Stimulated activated naive B cell treated with anti-CD40 and anti-IgM and Interleukin-4, amounts not matched to agents 10 μg/mL and 1 μg/mL and 100 μg/mL, for 72 hours (primary cell): ENCODE results near the gene ERH.
"Not testable (repeated sequence)": the region's sequence is repeated elsewhere in the genome, so short reads cannot be mapped to it uniquely, and the experiment has no call there.

Experiments
- ATAC-seq, 2 donors: fragments of 150-1000 bp; cut with Tn5 transposase; replicated peaks; 2 replicates each; pipeline ENCODE4 v1.10.0; 2021; ENCODE audit warnings: moderate library complexity in 1 of 2
- DNase-seq: peaks from one replicate; pipeline ENCODE4 v3.0.0; 2021
- H3K27ac Mint-ChIP-seq: one replicate; pipeline ENCODE4 v1.8.0; 2022; ENCODE audit warnings: mild to moderate bottlenecking, mixed read lengths
- H3K27me3 Mint-ChIP-seq, 2 donors: one replicate each; pipeline ENCODE4 v1.8.0; 2022; ENCODE audit warnings: mixed read lengths in 2 of 2
- H3K36me3 Mint-ChIP-seq, 2 donors: one replicate each; pipeline ENCODE4 v1.8.0; 2022; ENCODE audit warnings: mixed read lengths in 2 of 2, mild to moderate bottlenecking in 1 of 2
- H3K4me1 Mint-ChIP-seq, 2 donors: one replicate each; pipeline ENCODE4 v1.8.0; 2022; ENCODE audit warnings: mixed read lengths in 2 of 2, mild to moderate bottlenecking in 1 of 2
- H3K4me3 Mint-ChIP-seq, 2 donors: one replicate each; pipeline ENCODE4 v1.8.0; 2022; ENCODE audit warnings: mild to moderate bottlenecking in 2 of 2, mixed read lengths in 2 of 2, moderate library complexity in 1 of 2
- H3K9me3 Mint-ChIP-seq, 2 donors: one replicate each; pipeline ENCODE4 v1.8.0; 2022; ENCODE audit warnings: mixed read lengths in 2 of 2, mild to moderate bottlenecking in 1 of 2

ERH gene

DNA sequence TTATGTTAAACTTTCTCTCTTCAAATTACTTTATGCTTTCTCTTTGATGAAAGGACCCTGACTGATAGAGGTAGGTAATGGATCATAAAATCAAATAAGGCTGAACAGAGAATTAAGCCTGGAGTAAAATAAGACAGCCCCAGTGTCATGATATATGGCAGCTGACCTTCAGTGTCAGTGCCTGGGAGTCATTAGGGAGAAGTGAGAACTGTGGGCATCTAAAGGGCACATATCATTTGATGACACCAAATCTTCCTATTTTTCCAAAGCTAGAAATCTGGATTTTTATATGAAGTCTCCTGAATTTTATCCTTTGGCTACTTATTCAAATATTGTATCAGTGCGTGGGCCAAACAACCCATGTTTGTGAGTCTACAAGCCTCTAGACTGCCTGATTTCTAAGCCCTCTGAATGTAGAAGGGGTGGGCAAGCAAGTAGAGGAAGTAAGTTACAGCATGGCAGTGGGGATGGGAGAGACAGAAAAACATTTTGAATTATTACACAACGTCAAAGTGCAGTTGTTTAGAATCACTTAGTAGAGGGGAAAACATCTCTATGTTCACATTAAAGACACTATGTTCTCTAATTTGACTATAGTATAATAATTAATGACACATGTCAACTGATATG, 10.3 kb upstream of the ERH start:
- DNase-seq (no peak), ATAC-seq (peak in 1 of 2 donors; percentile 48)
- Mint-ChIP-seq H3K36me3 (peaks cover 17 to 36% of the 10 kb centered on the region in 2 donors), H3K27me3 (no peaks in the 10 kb centered on the region), H3K27ac (no peak overlapping the region), H3K4me1 (peaks cover 11 to 22% of the 10 kb centered on the region in 2 donors), H3K4me3 (no peak overlapping the region), H3K9me3 (peaks cover 5% of the 10 kb centered on the region in 2 donors)

DNA sequence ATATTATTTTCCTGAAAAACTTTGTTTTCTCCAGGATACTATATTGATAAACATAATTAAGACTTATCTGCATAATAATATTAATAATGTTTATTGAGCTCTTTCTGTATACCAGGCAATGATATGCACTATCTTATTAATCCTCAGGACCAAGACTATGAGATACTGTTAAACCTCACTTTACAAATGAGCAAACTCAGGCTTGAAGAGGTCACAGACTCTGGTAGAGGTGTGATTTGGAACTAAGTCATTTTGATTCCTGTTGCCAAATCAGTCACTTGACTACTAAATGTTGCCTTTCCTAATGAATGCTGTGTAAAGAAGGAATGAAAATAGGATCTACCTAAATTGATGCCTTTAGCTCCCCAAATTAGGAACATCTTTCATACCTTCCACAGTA, 7.7 kb upstream of the ERH start:
- Mint-ChIP-seq H3K27me3 (no peaks in the 10 kb centered on the region), H3K27ac (no peak overlapping the region), H3K36me3 (peaks cover 20 to 39% of the 10 kb centered on the region in 2 donors), H3K4me3 (no peak overlapping the region), H3K4me1 (peaks cover 13 to 20% of the 10 kb centered on the region in 2 donors), H3K9me3 (peaks cover 5% of the 10 kb centered on the region in 2 donors)
- DNase-seq (no peak), ATAC-seq (no peak)

DNA sequence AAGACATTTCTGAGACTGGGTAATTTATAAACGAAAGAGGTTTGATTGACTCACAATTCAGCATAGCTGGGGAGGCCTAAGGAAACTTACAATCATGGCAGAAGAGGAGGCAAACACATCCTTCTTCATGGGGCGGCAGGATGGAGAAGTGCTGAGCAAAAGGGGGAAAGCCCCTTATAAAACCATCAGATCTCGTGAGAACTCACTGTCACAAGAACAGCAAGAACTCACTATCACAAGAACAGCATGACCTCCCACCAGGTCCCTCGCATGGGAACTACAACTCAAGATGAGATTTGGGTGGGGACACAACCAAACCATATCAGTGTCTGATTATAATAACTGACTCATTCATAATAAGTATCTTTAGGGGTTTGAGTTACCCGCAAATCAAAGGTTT, 6.8 kb upstream of the ERH start:
- H3K27me3 Mint-ChIP-seq: no peaks in the 10 kb centered on the region
- no peak for DNase-seq
- H3K4me1 Mint-ChIP-seq: peaks cover 17 to 29% of the 10 kb centered on the region in 2 donors
- no peak overlapping the region for H3K27ac Mint-ChIP-seq
- H3K36me3 Mint-ChIP-seq: peaks cover 25 to 45% of the 10 kb centered on the region in 2 donors
- H3K4me3 Mint-ChIP-seq: no peak overlapping the region
- peaks cover 5% of the 10 kb centered on the region in 2 donors for H3K9me3 Mint-ChIP-seq
- no peak for ATAC-seq

DNA sequence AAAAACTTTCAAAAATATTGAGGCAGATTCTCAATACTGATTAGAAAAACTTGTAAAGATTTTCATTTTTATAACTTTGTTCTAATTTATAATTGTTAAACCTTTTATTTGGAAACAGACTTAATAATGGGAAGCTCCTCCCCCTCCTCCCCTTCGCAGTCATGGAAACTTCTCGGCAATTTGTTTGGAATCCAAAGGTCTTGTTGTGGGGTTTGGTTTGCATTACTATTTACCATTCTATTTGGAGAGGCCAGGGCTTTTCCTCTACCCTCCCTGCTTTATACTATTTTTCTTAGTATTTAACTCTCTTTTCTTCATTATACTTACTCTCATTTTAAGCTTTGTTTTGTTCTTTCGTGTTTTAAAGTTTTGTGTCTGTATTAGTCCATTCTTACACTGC, 6.4 kb upstream of the ERH start:
- ATAC-seq (no peak), DNase-seq (no peak)
- no peaks in the 10 kb centered on the region for H3K27me3 Mint-ChIP-seq
- H3K36me3 Mint-ChIP-seq: peaks cover 25 to 49% of the 10 kb centered on the region in 2 donors
- H3K4me3 Mint-ChIP-seq: no peak overlapping the region
- no peak overlapping the region for H3K27ac Mint-ChIP-seq
- peaks cover 5% of the 10 kb centered on the region in 2 donors for H3K9me3 Mint-ChIP-seq
- peaks cover 20 to 33% of the 10 kb centered on the region in 2 donors for H3K4me1 Mint-ChIP-seq

DNA sequence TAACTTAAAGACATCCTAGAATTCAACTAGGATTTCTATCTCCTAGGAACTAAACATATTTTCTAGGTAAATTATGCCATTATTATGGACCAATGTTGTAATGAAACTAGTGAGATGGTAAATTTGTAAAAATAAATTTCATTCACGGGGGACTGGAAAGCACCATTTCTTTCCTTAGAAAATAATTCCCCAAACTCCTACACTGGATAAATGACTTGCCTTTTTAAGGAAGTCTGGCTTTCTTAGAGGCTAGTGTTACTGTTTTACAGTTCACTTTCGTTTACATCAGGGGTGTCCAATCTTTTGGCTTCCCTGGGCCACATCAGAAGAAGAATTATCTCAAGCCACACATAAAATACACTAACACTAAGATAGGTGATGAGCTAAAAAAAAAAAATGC, 3.7 kb upstream of the ERH start:
- Mint-ChIP-seq H3K4me3 (peak overlapping the region in 1 of 2 donors; percentile 35), H3K27ac (no peak overlapping the region), H3K9me3 (peaks cover 5% of the 10 kb centered on the region in 2 donors), H3K4me1 (peaks cover 12 to 23% of the 10 kb centered on the region in 2 donors), H3K27me3 (no peaks in the 10 kb centered on the region), H3K36me3 (peaks cover 21 to 37% of the 10 kb centered on the region in 2 donors)
- ATAC-seq (no peak), DNase-seq (no peak)

DNA sequence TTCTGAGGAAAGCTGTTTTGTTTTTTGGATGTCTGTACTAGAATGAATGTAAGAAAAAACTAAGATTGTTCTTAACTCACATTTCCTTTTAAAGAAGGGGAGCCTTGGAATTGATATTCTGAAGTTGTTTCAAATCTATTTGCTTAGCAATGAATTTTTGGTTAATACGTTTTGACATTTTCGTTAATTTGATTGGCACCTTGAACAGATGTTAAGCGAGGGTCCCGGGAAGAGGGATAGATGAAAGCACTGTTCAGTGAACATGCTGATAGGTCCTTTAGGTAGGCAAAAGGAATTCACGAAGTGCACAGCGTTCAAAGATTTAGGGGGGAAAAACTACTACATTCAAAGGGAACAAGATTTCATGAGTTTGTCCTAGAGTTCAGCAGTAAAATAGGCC, 2.1 kb upstream of the ERH start:
- no peak for ATAC-seq
- Mint-ChIP-seq H3K27ac (no peak overlapping the region), H3K4me1 (peaks cover 19 to 30% of the 10 kb centered on the region in 2 donors), H3K9me3 (peaks cover 5% of the 10 kb centered on the region in 2 donors), H3K36me3 (peaks cover 29 to 46% of the 10 kb centered on the region in 2 donors), H3K4me3 (peak overlapping the region; percentile 95 to 96), H3K27me3 (no peaks in the 10 kb centered on the region)
- DNase-seq: no peak

DNA sequence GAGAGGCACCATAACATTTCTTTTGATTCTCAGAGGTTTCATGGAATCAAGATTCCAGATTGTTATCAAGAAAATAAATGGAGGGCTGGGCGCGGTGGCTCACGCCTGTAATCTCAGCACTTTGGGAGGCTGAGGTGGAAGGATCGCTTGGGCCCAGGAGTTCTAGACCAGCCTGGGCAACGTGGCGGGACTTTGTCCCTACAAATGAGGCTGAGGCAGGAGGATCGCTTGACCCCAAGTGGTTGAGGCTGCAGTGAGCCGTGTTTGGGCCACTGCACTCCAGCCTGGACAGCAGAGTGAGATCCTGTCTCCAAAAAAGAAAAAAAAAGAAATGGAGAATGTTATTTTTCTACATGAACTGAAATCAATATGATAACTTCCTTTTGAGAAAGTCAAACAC, 1.7 kb upstream of the ERH start:
- no peak for ATAC-seq
- Mint-ChIP-seq H3K4me1 (peaks cover 18 to 31% of the 10 kb centered on the region in 2 donors), H3K9me3 (peaks cover 3% of the 10 kb centered on the region in 2 donors), H3K27ac (no peak overlapping the region), H3K27me3 (no peaks in the 10 kb centered on the region), H3K4me3 (peak overlapping the region; percentile 95 to 96), H3K36me3 (peaks cover 28 to 47% of the 10 kb centered on the region in 2 donors)
- no peak for DNase-seq

DNA sequence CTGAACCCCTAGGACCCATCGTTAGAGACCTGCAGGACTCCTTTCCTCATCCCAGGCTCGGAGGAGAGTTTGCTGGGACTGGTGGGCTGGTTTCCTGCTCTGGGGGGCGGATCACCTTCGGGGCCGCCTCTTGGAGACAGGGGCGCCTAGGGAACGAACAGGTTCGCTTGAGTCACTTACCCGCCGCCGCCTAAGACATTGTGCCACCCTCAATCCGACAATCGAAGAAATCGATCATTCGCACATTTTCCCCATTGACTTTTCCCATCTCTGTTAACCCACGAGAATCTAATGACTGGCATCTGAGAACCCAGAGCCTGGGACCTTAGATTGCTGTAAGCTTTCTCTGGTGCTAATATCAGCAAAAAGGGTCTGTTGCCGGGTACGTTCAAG, 715 bp upstream of the ERH start:
- Mint-ChIP-seq H3K4me1 (peaks cover 16 to 31% of the 10 kb centered on the region in 2 donors), H3K27ac (peak overlapping the region; percentile 100), H3K27me3 (no peaks in the 10 kb centered on the region), H3K36me3 (peaks cover 25 to 40% of the 10 kb centered on the region in 2 donors), H3K9me3 (no peaks in the 10 kb centered on the region), H3K4me3 (peak overlapping the region; percentile 95 to 96)
- DNase-seq (no peak), ATAC-seq (peak; percentile 28)

DNA sequence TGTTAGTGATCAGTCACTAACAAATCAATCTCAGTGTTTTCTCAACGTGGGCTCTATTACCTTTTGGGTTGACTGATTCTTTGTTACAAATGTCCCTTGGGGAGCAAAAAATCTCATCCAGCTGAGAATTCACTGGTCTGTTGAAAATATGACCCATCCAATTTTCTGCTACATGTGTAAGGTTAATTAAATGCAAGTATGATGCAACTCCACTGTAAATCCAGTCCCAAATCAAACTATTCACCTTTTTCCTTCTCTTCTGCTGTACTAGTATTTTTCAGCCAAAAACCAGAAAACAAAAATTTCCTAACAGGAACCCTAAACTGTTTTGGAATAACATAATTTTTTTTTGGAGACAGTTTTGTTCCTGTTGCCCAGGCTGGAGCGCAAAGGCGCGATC, 2.2 kb downstream of the ERH start:
- H3K27ac Mint-ChIP-seq: no peak overlapping the region
- peaks cover 37 to 60% of the 10 kb centered on the region in 2 donors for H3K36me3 Mint-ChIP-seq
- H3K4me1 Mint-ChIP-seq: peaks cover 32 to 57% of the 10 kb centered on the region in 2 donors

DNA sequence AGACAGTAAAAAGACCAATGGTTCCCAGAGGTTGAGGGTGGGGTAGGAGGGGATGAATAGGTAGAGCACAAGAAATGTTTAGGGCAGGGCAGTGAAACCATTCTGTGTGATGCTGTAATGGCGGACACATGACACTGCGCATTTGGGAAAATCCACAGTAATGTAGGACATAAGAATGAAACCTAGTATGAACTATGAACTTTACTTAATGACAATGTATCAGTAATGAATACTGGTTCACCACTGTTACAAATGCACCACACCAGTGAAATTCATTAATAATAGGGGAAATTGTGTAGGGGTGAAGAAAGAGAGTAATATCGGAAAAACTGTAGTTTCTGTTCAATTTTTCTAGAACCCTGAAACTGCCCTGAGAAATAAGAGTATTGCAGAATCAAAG, 5.6 kb downstream of the ERH start:
- Mint-ChIP-seq H3K36me3 (peaks cover 49 to 63% of the 10 kb centered on the region in 2 donors), H3K27ac (peak overlapping the region; percentile 65), H3K4me3 (peak overlapping the region; percentile 21 to 71), H3K27me3 (no peaks in the 10 kb centered on the region), H3K4me1 (peaks cover 26 to 58% of the 10 kb centered on the region in 2 donors), H3K9me3 (no peaks in the 10 kb centered on the region)
- ATAC-seq: peak; percentile 65 to 71
- DNase-seq: no peak

More for the DNA sequence above, 2.2 kb downstream of the ERH start:
- ATAC-seq (no peak), DNase-seq (no peak)
- no peaks in the 10 kb centered on the region for H3K9me3 Mint-ChIP-seq
- H3K27me3 Mint-ChIP-seq: no peaks in the 10 kb centered on the region
- no peak overlapping the region for H3K4me3 Mint-ChIP-seq

DNA sequence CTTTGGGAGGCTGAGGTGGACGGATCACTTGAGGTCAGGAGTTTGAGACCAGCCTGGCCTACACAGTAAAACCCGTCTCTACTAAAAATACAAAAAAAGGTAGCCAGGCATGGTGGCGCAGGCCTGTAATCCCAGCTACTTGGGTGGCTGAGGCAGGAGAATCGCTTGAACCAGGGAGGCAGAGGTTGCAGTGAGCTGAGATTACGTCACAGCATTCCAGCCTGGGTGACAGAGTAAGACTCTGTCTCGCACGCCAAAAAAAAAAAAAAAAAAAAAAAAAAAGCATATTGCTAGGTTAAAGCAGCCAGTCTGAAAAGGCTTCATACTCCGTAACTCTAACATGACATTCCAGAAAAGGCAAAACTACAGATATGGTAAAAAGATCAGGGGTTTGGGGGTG, 6.7 kb downstream of the ERH start:
- not testable (repeated sequence) for H3K9me3 Mint-ChIP-seq, H3K27me3 Mint-ChIP-seq, H3K27ac Mint-ChIP-seq, ATAC-seq, DNase-seq
- Mint-ChIP-seq H3K36me3 (peaks cover 52 to 63% of the 10 kb centered on the region in 2 donors), H3K4me1 (peaks cover 26 to 58% of the 10 kb centered on the region in 2 donors), H3K4me3 (peak overlapping the region in 1 of 2 donors; percentile 14)

DNA sequence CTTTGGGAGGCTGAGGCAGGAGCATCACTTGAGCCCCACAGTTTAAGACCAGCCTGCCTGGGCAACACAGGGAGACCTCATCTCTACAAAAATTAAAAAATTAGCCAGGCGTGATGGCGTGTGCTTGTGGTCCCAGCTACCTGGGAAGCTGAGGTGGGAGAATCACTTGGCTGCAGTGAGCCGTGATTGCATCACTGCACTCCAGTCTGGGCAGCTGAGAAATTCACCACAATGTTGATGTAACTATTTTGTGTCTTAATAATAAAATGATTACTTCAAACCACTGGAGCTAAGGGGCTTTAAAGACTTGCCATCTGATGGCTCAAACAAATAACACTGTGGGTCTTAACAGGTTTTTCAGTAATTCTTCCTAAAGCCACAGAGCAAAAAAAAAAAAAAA, 10.8 kb downstream of the ERH start:
- H3K27ac Mint-ChIP-seq: no peak overlapping the region
- no peak overlapping the region for H3K4me3 Mint-ChIP-seq
- no peaks in the 10 kb centered on the region for H3K9me3 Mint-ChIP-seq
- peaks cover 43 to 54% of the 10 kb centered on the region in 2 donors for H3K36me3 Mint-ChIP-seq
- H3K4me1 Mint-ChIP-seq: peaks cover 15 to 46% of the 10 kb centered on the region in 2 donors
- H3K27me3 Mint-ChIP-seq: no peaks in the 10 kb centered on the region
- ATAC-seq (no peak), DNase-seq (no peak)

DNA sequence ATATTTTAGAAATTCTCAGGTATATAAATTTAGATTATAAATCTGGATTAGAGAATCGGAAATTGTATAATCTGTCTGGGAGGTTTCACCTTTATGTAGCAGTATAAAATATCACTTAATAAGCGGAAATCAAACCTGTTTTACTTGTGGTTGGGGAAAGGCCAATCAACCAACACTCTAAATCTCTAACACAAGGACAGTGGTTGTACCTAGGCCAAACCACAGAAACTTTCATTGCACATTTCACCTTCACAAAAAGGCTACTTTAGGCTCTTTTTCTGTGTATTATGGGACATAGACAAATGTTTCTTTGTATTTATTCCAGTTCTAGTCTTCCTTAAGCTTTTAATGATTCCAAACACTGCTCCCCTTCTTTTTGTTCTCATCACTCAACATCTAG, 19.8 kb downstream of the ERH start:
- ATAC-seq: no peak
- Mint-ChIP-seq H3K4me1 (peaks cover 5 to 17% of the 10 kb centered on the region in 2 donors), H3K27me3 (no peaks in the 10 kb centered on the region), H3K9me3 (peaks cover 5 to 10% of the 10 kb centered on the region in 2 donors), H3K36me3 (peaks cover 47 to 54% of the 10 kb centered on the region in 2 donors), H3K4me3 (no peak overlapping the region), H3K27ac (no peak overlapping the region)
- DNase-seq: no peak

DNA sequence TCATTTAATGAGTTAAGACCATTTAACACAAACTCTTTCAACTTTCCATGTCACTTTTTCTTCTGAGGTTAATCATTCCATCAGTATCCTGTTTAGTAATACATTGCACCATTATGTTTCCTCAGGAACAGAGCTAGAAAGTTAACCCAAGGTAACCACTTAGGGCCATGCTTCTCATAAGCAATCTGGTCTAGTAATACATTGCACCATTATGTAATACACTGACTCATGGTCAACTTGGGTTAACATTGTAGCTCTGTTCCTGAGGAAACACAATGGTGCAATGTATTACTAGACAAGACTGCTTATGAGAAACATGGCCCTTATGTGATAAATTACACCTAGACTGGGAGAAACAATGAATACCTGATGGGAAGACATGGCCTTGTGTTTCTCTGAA, 21.7 kb downstream of the ERH start:
- Mint-ChIP-seq H3K9me3 (peaks cover 5 to 10% of the 10 kb centered on the region in 2 donors), H3K27me3 (no peaks in the 10 kb centered on the region), H3K27ac (no peak overlapping the region), H3K36me3 (peaks cover 59% of the 10 kb centered on the region in 2 donors), H3K4me1 (peaks cover 5 to 17% of the 10 kb centered on the region in 2 donors), H3K4me3 (no peak overlapping the region)
- no peak for ATAC-seq
- DNase-seq: no peak

DNA sequence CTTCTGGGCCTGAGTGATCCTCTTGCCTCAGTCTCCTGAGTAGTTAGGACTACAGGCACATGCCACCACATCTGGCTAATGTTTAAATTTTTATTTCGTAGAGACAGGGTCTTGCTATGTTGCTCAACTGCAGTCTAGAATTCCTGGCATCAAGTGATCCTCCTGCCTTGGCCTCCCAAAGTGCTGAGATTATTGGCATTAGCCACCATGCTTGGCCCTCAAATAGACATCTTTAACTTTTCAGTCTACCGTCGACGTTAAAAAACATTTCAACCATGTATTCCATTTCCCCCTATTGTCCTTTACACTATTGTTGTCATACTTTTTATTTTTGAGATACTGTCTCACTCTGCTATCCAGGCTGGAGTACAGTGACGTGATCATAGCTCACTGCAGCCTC, 22.4 kb downstream of the ERH start:
- peaks cover 5 to 17% of the 10 kb centered on the region in 2 donors for H3K4me1 Mint-ChIP-seq
- H3K36me3 Mint-ChIP-seq: peaks cover 59% of the 10 kb centered on the region in 2 donors
- H3K9me3 Mint-ChIP-seq: peaks cover 5 to 10% of the 10 kb centered on the region in 2 donors
- ATAC-seq (no peak), DNase-seq (no peak)
- no peak overlapping the region for H3K4me3 Mint-ChIP-seq
- no peaks in the 10 kb centered on the region for H3K27me3 Mint-ChIP-seq
- H3K27ac Mint-ChIP-seq: peak overlapping the region; percentile 20
